HEK293T (cell line): ENCODE measurements around the gene IQCN.

Experiments
- ARNT ChIP-seq: fragments of 450-650 bp; IDR thresholded peaks from 2 replicates; pipeline ENCODE4 v1.6.1; 2017; ENCODE audit warnings: mild to moderate bottlenecking
- BHLHE40 ChIP-seq: fragments of 450-650 bp; IDR thresholded peaks from 2 replicates; pipeline ENCODE4 v1.6.1; 2016; ENCODE audit warnings: mild to moderate bottlenecking, moderate library complexity, borderline replicate concordance
- CTBP1 ChIP-seq: fragments of 450-650 bp; IDR thresholded peaks from 2 replicates; pipeline ENCODE4 v1.6.1; 2016; ENCODE audit warnings: borderline replicate concordance
- ELF4 ChIP-seq: fragments of 450-650 bp; IDR thresholded peaks from 2 replicates; pipeline ENCODE4 v1.6.1; 2017; ENCODE audit warnings: antibody characterized with exemption
- FOXA1 ChIP-seq: fragments of 450-650 bp; IDR thresholded peaks from 2 replicates; pipeline ENCODE4 v1.6.1; 2016; ENCODE audit warnings: mild to moderate bottlenecking
- FOXK2 ChIP-seq: fragments of 450-650 bp; IDR thresholded peaks from 2 replicates; pipeline ENCODE4 v1.6.1; 2016; ENCODE audit warnings: mild to moderate bottlenecking
- FOXM1 ChIP-seq: fragments of 450-650 bp; IDR thresholded peaks from 2 replicates; pipeline ENCODE4 v1.6.1; 2017; ENCODE audit warnings: mild to moderate bottlenecking, borderline replicate concordance
- HDGF ChIP-seq: fragments of 450-650 bp; IDR thresholded peaks from 2 replicates; pipeline ENCODE4 v1.6.1; 2017; ENCODE audit warnings: antibody characterized with exemption, borderline replicate concordance
- NFRKB ChIP-seq: fragments of 450-650 bp; IDR thresholded peaks from 2 replicates; pipeline ENCODE4 v1.6.1; 2016; ENCODE audit warnings: mild to moderate bottlenecking, moderate library complexity
- PKNOX1 ChIP-seq: fragments of 450-650 bp; IDR thresholded peaks from 2 replicates; pipeline ENCODE4 v1.6.1; 2016
- SP1 ChIP-seq: fragments of 450-650 bp; IDR thresholded peaks from 2 replicates; pipeline ENCODE4 v1.6.1; 2017
- SUZ12 ChIP-seq: fragments of 450-650 bp; IDR thresholded peaks from 2 replicates; pipeline ENCODE4 v1.6.1; 2016; ENCODE audit warnings: mild to moderate bottlenecking
- TARDBP ChIP-seq: fragments of 450-650 bp; IDR thresholded peaks from 2 replicates; pipeline ENCODE4 v1.6.1; 2016
- ZNF384 ChIP-seq: fragments of 450-650 bp; IDR thresholded peaks from 2 replicates; pipeline ENCODE4 v1.6.1; 2016

- TF ChIP-seq CTBP1 (no peak), SP1 (no peak), FOXA1 (no peak), PKNOX1 (no peak), SUZ12 (no peak), ZNF384 (no peak), NFRKB (no peak), HDGF (no peak), ELF4 (no peak), FOXM1 (no peak), BHLHE40 (no peak), FOXK2 (no peak), TARDBP (no peak), ARNT (no peak)
Observed at GRCh38 chr19:18225355-18225701, 48.9 kb downstream of the IQCN start.
